ENCODE data around the gene MTUS2.

MTUS2 gene

DNA sequence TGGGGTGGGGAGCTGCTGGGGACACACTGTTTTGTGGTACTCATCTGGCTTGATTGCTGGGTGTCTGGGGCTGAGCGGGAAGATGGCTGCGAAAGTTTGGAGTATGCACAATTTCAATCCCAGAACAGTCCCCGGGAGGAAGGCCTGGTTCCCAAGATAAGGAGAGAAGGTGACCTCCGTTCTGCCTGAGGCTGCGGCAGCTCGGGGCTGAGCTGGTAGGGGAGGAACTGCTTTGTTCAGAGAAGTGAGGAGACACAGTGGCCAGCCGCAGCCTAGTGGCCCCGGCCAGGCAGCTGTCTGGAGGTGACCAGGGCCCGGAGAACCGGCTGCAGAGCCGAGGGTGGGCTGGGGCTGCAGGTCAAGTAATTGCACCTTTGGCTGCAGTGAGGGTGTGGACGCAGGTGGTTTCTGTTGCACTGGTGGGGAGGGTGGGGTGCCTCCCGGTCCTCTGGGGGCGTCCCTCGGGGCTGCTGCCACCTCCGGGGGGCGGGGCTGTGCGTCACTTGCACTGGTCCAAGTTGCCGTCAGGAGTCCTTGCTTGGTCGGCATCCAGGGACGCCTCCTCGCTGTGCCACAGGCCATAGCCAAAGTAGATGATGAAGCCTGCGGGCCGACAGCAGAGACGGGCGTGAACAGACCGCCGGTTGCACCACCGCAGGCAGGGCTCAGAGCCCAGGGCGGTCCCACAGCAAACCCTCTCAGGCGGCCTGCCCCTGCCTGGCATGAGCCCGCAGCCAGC, 694.0 kb downstream of the MTUS2 start:
- DNase-seq: no peak

DNA sequence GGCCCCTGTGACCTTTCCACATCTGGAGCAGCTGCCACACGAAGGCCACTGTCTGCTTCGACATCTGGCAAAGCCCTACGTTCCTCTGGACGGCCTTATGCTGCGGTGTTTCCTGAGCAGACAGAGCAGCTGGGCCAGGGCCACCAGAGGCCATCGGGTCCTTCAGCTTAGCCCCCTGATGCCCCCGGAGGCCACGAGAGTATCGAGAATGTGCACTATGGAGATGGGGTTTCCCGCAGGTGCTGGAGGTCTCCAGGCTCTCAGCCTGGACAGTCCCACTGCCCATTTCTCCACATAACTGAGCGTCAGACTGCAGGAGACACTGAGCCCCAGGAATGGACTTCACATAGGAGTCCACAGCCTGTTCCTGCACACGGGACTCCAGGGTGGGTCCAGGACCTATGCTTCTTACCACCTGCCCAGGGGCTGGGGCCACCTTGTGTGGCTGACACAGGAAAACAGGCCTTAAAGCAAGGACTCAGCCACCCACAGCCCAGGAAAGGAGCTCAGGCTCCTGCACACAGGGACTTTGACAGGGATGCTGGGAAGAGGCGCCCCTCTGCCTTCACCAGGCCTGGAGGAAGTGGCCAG, 694.7 kb downstream of the MTUS2 start:
- no peak for DNase-seq

GRCh38 chr13:29515372-29515771, 695.2 kb downstream of the MTUS2 start:
- DNase-seq: no peak

GRCh38 chr13:29516012-29516411, 695.9 kb downstream of the MTUS2 start:
- DNase-seq: no peak

- DNase-seq: no peak
Measured at GRCh38 chr13:29516880-29517279, 696.7 kb downstream of the MTUS2 start.

DNA sequence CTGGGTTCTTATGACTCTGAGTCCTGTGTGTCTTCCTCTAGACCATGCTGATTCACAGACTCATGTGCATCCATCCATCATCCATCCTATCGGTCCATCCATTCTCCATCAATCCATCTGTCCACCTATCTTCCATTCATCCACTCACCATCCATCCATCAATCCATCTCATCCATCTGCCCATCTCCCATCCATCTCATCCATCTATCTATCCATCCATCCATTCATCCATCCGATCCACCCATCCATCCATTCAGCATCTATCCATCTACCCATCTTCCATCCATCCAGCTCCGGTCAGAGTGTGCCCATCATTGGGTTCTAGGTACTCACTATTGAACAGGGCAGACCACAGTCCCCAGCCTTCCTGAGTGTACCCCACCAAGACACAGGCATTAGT, 699.8 kb downstream of the MTUS2 start:
- no peak for DNase-seq

- no peak for DNase-seq
Measured at GRCh38 chr13:29520671-29521070, 700.5 kb downstream of the MTUS2 start.

- DNase-seq: no peak
Measured at GRCh38 chr13:29521336-29521735, 701.2 kb downstream of the MTUS2 start.

GRCh38 chr13:29522044-29522685, 702.0 kb downstream of the MTUS2 start:
- DNase-seq: no peak

DNA sequence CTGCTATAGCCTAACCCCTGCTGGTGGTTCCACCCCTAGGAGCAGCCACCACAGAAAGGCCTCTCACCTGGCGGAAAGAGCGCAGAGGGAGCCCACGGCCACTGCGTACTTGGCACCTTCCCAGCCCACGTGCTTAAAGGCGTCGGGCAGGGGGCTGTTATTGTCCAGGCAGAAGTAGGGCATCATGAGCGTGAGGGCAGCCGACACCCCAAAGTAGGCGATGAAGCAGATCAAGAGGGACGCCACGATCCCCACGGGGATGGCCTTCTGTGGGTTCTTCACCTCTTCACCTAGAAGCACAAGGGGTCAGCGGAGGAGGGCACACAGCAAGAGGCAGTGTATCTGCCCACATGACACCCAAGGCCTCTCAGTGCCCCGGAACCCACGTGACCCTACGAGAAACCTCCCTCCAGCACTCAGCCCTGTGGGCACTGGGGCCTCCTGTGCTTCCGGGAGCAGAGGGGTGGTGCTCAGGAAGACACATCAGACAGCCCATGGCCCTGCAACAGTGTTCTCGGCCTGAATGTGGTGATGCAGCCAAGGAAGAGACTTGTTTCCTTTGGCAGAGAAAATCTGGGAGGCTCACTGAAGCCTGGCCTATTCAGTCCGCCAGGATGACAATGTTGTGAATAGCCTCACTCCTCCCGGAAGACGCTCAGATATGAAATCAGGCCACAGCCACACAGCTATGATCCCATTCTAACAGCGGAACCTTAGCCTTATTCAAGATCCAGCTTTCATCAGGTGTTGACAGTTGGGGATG, 703.2 kb downstream of the MTUS2 start:
- DNase-seq: no peak

DNA sequence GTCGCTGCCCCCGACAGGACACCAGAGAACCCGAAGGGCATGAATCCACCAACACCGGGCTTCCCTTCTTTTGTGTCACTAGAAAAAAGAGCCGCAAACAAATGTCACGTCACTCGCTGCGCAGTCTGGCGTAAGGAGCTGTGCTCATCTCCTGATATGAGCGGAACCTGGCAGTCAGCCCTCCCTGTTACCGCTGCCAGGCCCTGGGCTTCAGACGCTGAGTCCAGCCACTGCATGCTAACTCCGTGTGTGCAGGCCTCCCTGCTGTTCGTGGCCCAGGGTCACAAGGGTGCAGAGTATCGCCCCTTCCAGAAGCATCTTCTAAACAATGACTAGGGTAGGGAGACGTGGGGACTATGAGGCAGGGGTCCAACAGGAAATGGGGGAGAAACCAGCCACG, 704.0 kb downstream of the MTUS2 start:
- DNase-seq: no peak

DNA sequence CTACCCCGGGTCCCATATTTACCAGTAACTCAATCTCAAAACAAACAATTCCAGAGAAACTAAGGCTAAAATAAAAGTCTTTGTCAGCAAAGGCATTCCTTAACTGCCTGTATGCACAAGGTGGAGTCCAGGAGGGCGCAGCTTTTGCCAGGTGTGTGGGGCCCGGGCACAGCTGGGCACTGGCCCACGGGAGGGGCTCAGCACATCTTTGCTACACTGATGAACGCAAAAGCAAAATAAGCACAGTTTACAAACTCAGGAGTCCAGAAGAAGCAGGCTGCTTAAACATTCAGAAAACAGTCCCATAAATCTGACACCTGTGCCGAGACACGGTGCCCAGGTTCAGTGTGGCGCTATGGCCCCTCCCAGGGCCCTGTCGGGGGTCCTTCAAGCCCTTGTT, 704.5 kb downstream of the MTUS2 start:
- no peak for DNase-seq

DNA sequence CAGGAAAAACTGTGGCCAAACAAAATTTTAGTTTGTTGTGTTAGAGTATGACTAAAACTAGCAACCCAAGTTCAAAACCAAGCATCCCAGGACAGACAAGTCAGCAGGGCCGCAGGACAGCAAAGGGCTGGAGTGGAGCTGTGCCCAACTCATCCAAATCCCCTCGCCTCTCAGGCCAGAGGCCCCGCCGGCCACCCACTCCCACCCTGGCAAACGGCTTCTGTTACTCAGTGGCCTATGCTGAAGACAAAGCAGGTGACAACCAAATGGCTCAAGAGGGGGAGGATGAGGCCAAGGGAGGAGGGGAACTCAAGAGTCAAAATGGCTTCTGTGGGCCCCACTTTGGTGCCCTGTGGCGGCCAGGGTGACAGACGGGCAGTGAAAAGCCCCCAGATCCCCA, 705.6 kb downstream of the MTUS2 start:
- DNase-seq: no peak

DNA sequence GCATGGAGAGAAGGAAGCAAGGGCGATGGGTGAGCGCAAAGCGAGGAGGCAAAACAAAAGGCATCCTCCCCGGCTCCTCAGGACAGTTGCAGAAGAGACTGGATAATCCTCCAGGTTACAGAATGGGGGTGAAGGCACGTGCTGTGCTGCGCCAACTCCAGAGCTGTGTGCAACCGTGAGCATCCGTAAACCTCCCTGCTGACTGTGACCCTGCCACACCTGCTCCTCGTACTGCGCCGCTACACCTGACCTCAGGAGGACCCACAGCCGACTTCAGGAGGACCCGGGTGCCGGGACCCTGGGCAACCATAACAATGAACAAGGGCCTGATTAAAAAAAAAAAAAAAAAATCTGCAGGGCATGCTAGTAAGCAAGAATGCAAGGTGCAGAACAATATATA, 706.6 kb downstream of the MTUS2 start:
- no peak for DNase-seq

DNA sequence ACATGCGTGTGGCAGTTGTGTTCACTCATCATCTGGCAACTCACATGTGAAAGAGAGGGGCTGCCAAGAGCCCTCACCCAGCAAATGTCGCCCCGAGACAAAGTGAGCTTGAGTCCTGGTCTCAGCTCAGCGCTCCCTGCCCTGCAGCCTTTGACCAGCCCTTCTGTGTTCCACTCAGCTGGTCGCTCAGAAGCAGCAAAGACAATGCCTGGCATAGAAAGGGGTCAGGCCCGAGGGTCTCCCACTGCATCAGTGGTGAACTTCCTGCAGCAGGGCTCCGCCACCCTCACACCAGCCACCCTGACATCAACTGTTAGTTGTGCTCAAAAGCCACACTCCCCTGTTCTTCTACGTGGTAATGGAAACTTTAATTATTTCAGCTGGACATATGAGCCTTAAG, 707.4 kb downstream of the MTUS2 start:
- DNase-seq: no peak

DNA sequence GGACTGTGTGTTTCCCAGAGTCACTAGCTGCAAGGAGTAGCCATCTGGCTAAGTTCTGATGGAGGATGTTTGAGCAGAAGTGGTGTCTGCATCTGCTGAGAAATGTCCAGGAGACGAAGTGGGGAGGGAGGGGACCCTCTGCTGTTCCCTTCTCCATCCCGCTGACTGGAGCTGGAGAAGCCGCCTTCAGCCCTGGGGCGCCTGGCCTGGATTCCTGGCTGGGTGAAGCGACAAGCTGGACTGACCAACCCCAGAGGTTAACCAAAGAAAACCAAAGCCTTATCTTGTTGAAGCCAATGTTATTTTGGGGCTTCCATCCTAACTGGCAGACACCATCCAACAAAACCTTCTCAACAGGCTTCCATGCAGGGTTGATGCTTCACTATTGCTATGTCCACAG, 707.8 kb downstream of the MTUS2 start:
- no peak for DNase-seq

DNA sequence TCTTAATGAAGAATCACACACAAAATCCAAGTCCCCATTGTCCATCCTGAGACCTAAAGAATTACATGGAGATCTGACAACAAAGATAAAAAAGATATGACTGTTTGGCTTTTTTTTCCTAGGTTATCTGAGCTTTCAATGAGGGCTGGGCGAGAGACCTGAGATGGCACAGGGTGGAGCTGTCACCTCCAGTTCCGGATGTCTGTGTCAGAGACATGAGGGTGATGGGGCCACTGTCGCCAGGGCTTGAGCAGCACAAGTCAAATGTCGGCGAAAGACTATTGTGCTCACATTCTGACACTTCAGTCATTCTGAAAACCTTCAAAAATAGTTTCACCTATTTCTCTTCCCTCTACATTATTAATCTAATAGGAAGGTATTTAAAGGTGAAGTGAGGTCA, 709.6 kb downstream of the MTUS2 start:
- DNase-seq: no peak

DNA sequence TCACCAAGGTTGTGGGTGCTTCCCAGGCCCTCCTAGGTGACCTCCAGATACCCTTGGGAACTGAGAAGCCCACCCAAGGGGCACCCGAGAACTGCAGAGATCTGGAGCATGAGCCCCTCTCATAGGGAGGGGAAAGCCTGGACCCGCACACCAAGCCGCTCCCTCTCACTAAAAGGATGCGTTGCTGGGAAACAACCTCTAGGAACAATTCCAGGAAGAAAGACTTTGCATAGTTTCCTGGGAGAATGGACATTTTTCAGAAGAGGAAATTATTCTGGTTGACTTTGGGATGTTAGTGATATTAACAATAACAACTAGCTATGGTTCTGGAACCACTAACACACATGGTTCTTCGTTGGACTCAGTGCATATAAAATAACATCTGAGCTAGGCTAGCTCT, 710.8 kb downstream of the MTUS2 start:
- no peak for DNase-seq

DNA sequence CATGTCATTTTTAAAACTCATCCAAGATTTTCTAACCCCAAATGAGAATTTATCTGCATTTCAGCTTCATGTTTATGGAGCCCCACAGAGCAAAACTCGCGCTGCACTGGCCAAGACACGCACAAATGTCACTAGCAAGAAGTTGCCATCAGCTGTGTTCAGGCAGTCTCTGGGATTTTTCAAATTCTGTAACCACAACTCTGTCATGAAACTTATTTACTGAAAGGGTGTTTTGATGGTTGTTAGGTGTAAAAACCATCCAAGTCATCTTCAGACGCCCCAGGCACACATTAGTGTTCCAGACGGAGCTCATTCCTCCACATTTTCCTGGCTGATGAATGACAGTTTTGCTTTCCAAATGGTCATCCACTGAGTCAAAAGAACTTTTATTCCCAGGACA, 712.0 kb downstream of the MTUS2 start:
- DNase-seq: no peak

- DNase-seq: no peak
Measured at GRCh38 chr13:29532821-29533220, 712.7 kb downstream of the MTUS2 start.

DNA sequence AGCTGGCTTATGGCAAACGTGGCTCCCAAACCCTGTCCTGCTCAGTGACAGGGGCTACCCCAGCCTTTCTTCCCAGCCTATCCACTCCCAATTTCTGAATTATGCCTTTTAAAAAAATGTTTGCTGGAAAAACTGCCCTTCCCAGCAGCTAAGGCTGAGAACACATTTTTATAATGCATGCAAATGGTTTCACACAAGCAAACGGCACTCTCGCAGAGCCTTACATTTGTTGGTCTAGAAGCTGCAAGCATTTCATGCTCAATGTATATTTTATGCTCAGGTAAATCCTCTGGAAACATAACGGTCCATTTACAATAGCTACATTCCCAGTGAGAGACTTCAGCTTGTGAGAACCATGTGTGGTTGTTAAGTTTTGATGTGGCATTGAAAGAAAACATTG, 713.9 kb downstream of the MTUS2 start:
- DNase-seq: no peak

GRCh38 chr13:29535663-29536655, 715.8 kb downstream of the MTUS2 start:
- DNase-seq: no peak

DNA sequence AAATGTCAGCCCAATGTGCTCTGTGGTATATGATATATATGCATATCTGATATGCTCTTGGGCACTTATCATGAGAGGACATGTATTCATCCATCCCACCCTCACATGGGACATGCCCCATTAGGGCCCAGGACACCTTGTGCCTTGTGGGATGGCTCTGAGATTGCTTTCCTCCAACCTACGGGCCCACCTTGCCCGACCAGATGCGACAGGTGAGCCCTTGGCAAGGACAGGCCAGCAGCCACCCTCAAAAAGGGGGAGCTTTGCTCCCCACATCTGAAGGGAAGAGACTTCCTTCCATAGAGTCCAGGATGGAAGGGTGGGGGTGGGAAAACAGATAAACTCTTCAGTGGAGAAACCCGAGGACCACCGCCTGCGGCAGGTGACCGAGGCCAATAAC, 716.7 kb downstream of the MTUS2 start:
- DNase-seq: no peak
